COLO829 (cell line): ENCODE results near the gene HBM.
A peak's percentile ranks its signal among the peaks of the same experiment; 100 is the strongest.
"Not testable (repeated sequence)": the region's sequence is repeated elsewhere in the genome, so short reads cannot be mapped to it uniquely, and the experiment has no call there.

Experiments used
- DNase-seq: peaks from one replicate; pipeline ENCODE4 v3.0.0; 2012; ENCODE audit warnings: low spot score

Gene HBM

GRCh38 chr16:169014-169413, 3.2 kb downstream of the HBM start:
- DNase-seq: no peak

DNA sequence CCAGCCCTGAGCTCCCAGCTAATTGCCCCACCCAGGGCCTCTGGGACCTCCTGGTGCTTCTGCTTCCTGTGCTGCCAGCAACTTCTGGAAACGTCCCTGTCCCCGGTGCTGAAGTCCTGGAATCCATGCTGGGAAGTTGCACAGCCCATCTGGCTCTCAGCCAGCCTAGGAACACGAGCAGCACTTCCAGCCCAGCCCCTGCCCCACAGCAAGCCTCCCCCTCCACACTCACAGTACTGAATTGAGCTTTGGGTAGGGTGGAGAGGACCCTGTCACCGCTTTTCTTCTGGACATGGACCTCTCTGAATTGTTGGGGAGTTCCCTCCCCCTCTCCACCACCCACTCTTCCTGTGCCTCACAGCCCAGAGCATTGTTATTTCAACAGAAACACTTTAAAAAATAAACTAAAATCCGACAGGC, 4.3 kb downstream of the HBM start:
- DNase-seq: not testable (repeated sequence)

DNA sequence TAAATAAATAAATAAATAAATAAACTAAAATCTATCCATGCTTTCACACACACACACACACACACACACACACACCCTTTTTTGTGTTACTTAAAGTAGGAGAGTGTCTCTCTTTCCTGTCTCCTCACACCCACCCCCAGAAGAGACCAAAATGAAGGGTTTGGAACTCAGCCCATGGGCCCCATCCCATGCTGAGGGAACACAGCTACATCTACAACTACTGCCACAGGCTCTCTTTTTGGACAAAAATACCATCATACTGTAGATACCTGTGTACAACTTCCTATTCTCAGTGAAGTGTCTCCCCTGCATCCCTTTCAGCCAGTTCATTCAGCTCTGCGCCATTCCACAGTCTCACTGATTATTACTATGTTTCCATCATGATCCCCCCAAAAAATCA, 5.0 kb downstream of the HBM start:
- DNase-seq: no peak

DNA sequence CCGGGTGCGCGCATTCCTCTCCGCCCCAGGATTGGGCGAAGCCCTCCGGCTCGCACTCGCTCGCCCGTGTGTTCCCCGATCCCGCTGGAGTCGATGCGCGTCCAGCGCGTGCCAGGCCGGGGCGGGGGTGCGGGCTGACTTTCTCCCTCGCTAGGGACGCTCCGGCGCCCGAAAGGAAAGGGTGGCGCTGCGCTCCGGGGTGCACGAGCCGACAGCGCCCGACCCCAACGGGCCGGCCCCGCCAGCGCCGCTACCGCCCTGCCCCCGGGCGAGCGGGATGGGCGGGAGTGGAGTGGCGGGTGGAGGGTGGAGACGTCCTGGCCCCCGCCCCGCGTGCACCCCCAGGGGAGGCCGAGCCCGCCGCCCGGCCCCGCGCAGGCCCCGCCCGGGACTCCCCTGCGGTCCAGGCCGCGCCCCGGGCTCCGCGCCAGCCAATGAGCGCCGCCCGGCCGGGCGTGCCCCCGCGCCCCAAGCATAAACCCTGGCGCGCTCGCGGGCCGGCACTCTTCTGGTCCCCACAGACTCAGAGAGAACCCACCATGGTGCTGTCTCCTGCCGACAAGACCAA, 6.7 kb downstream of the HBM start, which contains the start of gene HBA2:
HBA2 (plus strand) TSS at position 503 of the 568 bp plus-strand sequence; CDS start at position 540, 37 bp downstream.
- DNase-seq: not testable (repeated sequence)

DNA sequence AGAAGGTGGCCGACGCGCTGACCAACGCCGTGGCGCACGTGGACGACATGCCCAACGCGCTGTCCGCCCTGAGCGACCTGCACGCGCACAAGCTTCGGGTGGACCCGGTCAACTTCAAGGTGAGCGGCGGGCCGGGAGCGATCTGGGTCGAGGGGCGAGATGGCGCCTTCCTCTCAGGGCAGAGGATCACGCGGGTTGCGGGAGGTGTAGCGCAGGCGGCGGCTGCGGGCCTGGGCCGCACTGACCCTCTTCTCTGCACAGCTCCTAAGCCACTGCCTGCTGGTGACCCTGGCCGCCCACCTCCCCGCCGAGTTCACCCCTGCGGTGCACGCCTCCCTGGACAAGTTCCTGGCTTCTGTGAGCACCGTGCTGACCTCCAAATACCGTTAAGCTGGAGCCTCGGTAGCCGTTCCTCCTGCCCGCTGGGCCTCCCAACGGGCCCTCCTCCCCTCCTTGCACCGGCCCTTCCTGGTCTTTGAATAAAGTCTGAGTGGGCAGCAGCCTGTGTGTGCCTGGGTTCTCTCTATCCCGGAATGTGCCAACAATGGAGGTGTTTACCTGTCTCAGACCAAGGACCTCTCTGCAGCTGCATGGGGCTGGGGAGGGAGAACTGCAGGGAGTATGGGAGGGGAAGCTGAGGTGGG, 7.6 kb downstream of the HBM start:
- DNase-seq: not testable (repeated sequence)

- DNase-seq: not testable (repeated sequence)
These were observed 8.4 kb downstream of the HBM start for GRCh38 chr16:173928-174769.

- no peak for DNase-seq
These were observed 9.5 kb downstream of the HBM start for GRCh38 chr16:175011-175949.

DNA sequence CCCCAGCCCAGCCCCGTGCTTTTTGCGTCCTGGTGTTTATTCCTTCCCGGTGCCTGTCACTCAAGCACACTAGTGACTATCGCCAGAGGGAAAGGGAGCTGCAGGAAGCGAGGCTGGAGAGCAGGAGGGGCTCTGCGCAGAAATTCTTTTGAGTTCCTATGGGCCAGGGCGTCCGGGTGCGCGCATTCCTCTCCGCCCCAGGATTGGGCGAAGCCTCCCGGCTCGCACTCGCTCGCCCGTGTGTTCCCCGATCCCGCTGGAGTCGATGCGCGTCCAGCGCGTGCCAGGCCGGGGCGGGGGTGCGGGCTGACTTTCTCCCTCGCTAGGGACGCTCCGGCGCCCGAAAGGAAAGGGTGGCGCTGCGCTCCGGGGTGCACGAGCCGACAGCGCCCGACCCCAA, 10.2 kb downstream of the HBM start:
- DNase-seq: not testable (repeated sequence)

- DNase-seq: not testable (repeated sequence)
These were observed 11.0 kb downstream of the HBM start, which contains the start of gene HBA1 for GRCh38 chr16:176477-177382. Gene HBA1 (plus strand): TSS chr16:176680. CDS start chr16:176717, 37 bp downstream.

DNA sequence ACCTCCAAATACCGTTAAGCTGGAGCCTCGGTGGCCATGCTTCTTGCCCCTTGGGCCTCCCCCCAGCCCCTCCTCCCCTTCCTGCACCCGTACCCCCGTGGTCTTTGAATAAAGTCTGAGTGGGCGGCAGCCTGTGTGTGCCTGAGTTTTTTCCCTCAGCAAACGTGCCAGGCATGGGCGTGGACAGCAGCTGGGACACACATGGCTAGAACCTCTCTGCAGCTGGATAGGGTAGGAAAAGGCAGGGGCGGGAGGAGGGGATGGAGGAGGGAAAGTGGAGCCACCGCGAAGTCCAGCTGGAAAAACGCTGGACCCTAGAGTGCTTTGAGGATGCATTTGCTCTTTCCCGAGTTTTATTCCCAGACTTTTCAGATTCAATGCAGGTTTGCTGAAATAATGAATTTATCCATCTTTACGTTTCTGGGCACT, 11.6 kb downstream of the HBM start:
- no peak for DNase-seq

DNA sequence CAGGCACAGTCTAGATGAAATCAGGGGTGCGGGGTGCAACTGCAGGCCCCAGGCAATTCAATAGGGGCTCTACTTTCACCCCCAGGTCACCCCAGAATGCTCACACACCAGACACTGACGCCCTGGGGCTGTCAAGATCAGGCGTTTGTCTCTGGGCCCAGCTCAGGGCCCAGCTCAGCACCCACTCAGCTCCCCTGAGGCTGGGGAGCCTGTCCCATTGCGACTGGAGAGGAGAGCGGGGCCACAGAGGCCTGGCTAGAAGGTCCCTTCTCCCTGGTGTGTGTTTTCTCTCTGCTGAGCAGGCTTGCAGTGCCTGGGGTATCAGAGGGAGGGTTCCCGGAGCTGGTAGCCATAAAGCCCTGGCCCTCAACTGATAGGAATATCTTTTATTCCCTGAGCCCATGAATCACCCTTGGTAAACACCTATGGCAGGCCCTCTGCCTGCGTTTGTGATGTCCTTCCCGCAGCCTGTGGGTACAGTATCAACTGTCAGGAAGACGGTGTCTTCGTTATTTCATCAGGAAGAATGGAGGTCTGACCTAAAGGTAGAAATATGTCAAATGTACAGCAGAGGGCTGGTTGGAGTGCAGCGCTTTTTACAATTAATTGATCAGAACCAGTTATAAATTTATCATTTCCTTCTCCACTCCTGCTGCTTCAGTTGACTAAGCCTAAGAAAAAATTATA, 12.3 kb downstream of the HBM start:
- DNase-seq: no peak

GRCh38 chr16:178668-179015, 12.9 kb downstream of the HBM start:
- DNase-seq: no peak

DNA sequence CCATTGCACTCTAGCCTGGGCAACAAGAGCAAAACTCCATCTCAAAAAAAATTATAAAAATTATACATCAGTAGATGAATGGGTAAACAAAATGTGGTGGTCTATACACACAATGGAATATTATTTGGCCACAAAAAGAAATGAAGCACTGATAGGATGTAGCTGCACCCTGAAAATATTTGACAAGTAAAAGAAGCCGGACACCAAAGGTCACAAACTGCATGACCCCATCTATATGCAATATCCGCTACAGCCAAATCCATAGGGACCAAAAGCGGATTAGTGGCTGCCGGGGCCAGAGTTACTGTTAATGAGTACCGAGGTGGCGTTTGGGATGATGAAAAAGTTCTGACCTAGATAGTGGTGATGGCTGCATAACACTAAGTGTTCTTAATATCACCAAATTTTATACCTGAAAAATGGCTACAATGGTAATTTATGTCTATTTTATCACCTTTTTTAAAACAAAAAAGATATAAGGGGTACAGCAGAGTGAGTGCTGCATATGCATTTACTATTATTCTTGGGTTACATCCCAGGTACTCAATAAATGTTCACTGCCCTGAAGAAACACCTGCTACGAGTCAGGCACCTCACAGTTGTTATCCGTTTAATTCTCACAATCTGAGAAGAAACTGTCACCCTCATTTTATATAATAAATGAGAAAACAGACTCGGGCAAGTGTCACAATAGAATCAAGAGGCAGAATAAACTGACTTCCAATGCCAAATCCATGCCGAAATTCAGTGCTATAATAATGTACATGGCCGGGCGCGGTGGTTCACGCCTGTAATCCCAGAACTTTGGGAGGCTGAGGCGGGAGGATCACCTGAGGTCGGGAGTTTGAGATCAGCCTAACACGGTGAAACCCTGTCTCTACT, 13.7 kb downstream of the HBM start:
- no peak for DNase-seq

- DNase-seq: no peak
These were observed 14.4 kb downstream of the HBM start, which contains the start of gene HBQ1 for GRCh38 chr16:180101-180675. Gene HBQ1 (plus strand): TSS chr16:180459. CDS start chr16:180487, 28 bp downstream.

DNA sequence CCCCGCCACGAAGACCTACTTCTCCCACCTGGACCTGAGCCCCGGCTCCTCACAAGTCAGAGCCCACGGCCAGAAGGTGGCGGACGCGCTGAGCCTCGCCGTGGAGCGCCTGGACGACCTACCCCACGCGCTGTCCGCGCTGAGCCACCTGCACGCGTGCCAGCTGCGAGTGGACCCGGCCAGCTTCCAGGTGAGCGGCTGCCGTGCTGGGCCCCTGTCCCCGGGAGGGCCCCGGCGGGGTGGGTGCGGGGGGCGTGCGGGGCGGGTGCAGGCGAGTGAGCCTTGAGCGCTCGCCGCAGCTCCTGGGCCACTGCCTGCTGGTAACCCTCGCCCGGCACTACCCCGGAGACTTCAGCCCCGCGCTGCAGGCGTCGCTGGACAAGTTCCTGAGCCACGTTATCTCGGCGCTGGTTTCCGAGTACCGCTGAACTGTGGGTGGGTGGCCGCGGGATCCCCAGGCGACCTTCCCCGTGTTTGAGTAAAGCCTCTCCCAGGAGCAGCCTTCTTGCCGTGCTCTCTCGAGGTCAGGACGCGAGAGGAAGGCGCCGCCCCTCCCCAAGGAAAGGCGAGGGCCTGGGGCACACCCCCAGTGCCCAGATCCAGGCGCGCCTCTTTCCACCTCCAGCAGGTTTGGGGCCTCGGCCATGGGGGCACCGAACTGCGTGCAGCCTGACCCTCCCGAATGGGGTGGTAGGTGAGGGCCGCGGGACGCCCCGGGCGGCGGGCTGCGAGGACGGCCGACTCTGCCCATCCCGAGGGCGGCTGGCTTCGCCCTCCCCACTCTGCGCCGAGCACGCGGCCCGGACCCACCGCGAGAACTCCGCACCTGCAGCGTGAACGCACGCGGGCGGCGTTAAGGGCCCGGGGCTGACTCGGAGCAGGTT, 15.1 kb downstream of the HBM start:
- DNase-seq: peak; percentile 70

GRCh38 chr16:181565-182021, 15.8 kb downstream of the HBM start:
- no peak for DNase-seq

- no peak for DNase-seq
These were observed 17.2 kb downstream of the HBM start for GRCh38 chr16:183005-183404.
